VCaP (cell line): Measurements from ENCODE around the gene PRLR.

Source experiments
- H3K27ac ChIP-seq: fragments of 450-650 bp; 2 replicates; pipeline ENCODE4 v1.5.1; 2017
- CTCF ChIP-seq: fragments of 450-650 bp; conservative IDR thresholded peaks from 2 replicates; pipeline ENCODE4 v1.5.1; 2017; ENCODE audit warnings: mild to moderate bottlenecking, moderate library complexity

Gene PRLR

GRCh38 chr5:35146406-35146805 is 83.9 kb downstream of the PRLR start:
- no peak overlapping the region for H3K27ac ChIP-seq
- no peak for TF ChIP-seq CTCF

GRCh38 chr5:35145691-35146317 is 84.5 kb downstream of the PRLR start:
- no peak for TF ChIP-seq CTCF
- H3K27ac ChIP-seq: no peak overlapping the region

- no peak for TF ChIP-seq CTCF
- H3K27ac ChIP-seq: no peak overlapping the region
Observed at GRCh38 chr5:35145012-35145411, 85.3 kb downstream of the PRLR start.

GRCh38 chr5:35143841-35144240 is 86.4 kb downstream of the PRLR start:
- no peak overlapping the region for H3K27ac ChIP-seq
- TF ChIP-seq CTCF: no peak

- no peak for TF ChIP-seq CTCF
- H3K27ac ChIP-seq: no peak overlapping the region
Observed at GRCh38 chr5:35141739-35142138, 88.5 kb downstream of the PRLR start.

GRCh38 chr5:35138232-35138631 is 92.1 kb downstream of the PRLR start:
- no peak overlapping the region for H3K27ac ChIP-seq
- TF ChIP-seq CTCF: no peak

GRCh38 chr5:35136386-35136785 is 93.9 kb downstream of the PRLR start:
- TF ChIP-seq CTCF: no peak
- H3K27ac ChIP-seq: no peak overlapping the region
